ENCODE results near the gene CHST12.

GRCh38 chr7:2416063-2416462 lies 12.7 kb downstream of the CHST12 start:
- TF ChIP-seq GATA2 (IDR thresholded peaks at IDR 0.05; ENCODE audit: low read depth, low read length): no peak
- no peak for TF ChIP-seq GATA3 (IDR thresholded peaks at IDR 0.05; ENCODE audit: low read depth, low read length)

Data from SH-SY5Y (cell line).